SW480 (cell line): Measurements from ENCODE around the gene IARS1.

Source experiments
- DNase-seq: peaks from one replicate; pipeline ENCODE4 v3.0.0-alpha.2; 2016; ENCODE audit warnings: low spot score

The IARS1 gene

DNA sequence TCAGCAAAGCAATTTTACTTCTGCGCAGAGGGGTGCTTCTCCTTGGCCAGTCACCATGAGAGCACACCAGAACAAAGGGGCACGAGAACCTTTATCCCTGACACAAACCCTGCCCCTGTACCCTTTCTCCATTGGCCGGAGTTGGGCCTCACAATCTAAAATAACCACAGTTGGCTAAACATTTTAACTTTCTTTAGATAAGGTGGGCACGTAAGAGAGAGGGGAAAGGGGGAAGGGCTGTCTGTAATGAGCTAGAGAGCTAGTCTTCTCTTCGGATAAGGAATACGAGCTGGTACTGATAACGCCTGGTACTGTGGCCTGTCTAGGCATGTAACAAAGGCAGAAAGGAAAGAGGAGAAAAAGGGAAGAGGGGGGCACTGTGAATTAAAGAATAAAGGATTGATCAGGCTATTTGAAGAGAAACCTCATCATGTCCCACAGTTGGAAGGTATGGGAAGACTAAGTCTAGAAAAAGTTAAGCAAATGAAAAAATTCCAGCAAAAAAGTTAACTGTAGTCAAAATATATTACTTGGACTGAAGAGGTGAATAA is 1.8 kb upstream of the IARS1 start:
- no peak for DNase-seq

DNA sequence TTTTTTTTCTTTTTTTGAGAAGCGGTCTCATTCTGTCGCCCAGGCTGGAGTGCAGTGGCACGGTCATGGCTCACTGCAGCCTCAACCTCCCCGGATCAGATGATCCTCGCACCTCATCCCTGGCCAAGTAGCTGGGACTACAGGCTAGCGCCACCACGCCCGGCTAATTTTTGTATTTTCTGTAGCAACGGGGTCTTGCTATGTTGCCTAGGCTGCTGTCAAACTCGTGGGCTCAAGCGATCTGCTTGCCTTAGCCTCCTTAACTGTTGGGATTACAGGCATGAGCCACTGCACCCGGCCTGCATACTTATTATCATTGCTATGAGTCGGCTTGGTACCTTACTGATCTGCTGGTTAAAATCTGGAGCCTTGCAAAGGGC is 790 bp upstream of the IARS1 start:
- peak; percentile 55 for DNase-seq

DNA sequence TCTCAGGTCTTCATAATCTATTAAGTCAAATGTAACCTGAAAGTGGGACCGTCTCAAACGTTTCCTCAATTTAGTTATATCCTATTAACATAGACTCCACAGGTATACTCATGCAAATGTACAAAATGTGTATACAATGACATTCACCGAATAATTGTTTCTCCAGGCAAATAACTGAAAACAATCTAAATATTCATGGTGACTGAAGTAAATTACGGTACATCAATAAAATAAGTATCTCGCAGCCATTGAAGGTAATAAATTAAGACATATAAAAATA is 482 bp downstream of the IARS1 start:
- DNase-seq = no peak

DNA sequence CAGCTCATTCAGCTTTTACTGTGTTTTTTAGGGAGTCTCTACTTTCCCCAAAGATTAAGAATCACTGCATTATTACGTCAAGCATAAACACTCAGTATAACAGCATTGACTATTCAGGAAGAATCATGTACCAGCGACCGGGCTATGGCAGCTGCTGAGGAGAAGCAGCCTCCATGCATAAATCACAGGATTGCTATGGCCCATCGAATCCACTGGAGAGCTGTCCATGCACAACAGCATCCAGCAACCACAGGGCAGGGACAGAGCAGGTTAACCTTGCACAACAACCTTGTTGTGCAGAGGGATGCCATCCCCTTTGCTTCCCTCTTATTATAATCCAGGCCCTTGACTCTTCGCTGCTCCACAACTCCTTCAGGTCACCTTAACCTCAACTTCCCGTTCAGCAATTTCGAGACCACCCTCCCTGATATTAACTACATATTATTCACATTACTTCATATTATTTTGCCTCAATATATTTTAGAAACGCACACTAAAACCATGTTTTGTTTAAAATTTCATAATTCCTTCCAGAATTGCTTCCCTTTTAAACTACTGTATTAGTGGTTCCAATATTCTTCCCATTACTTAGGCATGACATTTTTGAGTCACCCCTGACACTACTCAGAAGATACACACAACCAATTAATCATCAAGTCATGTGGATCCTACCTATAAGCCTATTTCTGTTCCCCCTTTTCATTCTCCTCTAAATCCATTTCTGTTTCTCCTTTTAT is 991 bp downstream of the IARS1 start:
- peak; percentile 36 for DNase-seq

DNA sequence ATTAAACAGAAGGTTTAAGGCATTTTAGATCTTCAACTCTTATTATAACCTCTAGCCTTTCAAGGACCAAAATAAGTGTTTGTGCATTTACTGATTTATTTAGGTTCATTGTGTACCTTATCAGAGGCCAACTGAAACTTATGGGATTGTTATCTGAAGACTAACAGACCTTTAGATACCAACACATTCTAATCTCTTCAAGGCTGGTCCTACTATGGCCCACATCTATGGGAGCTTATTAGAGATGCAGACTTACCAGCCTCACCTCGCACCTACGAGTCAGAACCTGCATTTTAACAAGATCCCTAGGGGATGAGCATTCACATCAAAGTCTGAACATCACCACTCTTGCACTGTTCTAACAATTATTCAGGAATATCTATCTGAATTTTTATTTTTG is 1.9 kb downstream of the IARS1 start:
- DNase-seq = no peak

DNA sequence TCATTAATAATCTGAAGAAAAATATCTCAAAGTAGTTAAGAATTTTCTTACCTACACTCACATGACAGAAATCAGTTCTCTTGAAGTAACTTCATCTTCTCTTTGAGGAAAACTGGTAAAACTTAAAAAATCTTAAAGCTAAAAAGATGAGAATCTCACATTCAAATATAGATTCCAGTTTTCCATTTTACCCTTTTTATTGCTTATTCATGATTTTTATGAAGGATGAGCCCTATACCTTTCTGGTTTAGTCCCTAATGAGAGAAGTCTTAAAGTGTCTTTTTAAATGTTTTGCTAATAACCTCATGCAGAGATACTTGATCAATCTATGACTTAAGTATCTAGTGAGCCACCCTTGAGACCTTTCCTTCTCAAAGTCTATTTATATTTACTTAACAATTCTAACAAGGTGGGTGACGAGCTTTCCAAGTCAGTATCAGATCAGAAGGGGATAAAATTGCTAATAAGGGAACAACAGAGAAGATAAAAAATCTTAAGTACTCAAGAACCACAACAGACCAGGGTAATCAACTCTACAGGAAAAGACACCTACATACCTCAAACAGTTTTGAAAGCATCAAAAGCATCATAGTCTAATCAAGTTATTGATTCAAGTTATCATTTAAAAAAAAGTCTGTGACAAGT is 2.6 kb downstream of the IARS1 start:
- no peak for DNase-seq

DNA sequence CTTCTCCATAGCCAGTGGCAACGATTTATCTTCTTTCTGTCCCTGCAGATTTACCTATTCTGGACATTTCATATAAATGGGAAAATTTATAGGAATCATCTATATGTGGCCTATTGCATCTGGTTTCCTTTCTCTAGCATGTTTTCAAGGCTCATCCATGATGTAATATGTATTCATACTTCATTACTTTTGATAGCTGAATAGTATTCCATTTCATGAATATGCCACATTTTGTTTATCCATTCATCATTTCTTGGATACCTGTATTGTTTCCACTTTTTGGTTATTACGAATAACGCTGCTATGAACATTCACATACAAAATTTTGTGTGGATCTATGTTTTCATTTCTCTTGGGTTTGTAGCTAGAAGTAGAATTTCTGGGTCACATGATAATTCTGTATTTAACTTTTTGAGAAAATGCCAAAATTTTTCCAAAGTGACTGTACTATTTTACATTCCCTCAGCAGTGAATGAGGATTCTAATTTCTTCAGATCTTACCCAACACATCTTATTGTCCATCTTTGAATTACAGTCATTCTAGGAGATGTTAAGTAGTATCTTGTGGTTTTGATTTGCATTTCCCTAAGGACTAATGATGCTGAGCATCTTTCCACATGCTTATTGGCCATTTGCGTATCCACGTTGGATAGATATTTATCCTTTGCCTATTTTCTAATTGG is 3.6 kb downstream of the IARS1 start:
- no peak for DNase-seq

DNA sequence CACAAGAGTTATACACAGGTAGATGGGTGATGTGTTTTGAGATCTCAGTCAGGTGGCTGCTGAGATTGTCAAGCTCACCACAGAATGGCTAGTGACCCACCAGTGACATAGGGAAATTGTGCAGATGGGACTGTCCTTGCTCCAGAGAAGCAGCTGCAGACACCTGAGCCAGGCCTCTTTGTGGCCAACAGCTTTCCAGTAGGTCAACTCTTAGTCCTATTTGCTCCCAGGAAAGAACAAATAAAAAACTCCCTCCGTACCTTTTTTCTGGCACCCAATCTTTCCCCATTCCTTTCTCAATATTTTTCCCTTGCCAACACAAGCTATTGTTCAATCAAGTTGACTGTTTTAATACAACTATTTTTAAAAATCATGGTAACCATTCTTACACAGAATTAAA is 14.2 kb downstream of the IARS1 start:
- DNase-seq = no peak

DNA sequence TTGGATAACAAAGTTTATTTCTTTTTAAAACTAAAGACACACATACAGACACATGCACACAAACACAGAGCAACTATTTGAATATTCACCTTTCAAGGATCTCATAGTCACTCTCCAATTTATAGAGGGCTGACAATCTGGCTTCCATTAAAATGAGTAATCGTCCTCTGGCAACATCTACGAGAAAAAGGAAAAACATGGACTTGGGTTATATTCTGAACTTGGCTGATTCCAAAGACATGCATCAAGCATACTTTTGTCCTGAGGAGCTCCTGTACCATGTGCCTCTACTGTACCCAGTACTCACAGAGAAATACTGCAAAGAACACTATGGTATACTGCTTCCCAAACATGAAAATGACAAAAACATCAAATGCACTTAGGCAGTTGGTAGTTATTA is 15.4 kb downstream of the IARS1 start:
- no peak for DNase-seq

DNA sequence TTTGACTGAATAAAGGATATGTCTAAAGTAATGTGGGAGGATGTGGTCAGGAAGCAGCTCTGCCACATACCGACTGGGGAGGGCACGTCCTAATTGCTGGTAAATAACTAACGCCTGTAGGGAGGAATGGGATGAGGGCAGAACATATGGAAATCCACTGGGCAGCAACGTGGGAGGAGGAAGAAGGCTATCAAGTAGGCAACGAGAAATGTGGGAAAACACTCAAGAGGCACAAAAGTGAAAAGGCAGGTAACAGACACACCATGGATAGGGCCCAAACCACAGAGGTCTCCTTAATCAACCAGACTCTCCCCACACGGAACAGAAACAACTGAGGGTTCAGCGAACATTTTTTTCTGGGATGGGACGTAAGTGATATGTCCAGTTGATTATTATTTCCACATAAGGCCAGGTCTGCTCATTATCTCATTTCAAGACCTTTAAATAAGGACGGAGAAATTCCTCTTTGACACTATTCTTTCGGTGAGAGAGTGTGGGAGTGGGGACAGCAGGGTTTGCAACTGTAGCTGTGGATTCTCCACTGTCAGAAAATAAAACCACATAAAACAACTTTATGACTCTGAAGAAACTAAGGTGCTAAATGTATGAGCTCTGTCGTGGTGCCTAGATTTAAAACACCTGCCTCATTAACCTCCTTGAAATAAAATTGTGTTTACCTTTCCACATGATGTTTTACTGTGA is 17.0 kb downstream of the IARS1 start:
- peak; percentile 68 for DNase-seq

DNA sequence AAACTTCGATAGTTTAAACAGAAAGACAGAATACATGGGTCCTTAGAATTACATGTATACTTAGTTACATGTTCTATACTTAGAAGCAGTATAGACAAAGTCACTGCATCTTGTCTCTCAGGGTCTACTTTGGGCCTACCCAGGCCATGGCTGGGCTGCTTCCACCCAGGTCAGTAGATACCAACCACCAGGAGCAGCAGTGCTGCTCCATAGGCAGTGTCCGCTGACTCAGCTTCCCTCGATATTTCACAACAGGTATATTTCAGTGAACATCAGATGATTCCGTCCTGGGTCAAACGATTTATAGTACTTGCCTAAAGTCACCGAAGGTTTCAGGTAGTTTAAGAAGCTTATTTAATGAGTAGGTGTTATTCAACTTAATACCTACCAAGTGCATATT is 18.0 kb downstream of the IARS1 start:
- no peak for DNase-seq

DNA sequence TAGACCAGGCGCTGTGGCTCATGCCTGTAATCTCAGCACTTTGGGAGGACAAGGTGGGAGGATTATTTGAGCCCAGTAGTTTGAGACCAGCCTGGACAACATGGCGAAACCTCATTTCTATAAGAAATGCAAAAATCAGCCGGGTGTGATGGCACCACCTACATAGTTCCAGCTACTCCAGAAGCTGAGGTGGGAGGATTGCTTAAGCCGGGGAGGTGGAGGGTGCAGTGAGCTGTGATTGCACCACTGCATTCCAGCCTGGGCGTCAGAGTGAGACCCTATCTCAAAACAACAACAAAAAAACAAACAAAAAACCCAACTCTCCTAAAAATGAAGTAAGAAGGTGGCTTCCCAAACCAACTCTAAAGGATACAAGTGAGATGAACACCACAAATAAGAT is 23.0 kb downstream of the IARS1 start:
- DNase-seq = no peak

DNA sequence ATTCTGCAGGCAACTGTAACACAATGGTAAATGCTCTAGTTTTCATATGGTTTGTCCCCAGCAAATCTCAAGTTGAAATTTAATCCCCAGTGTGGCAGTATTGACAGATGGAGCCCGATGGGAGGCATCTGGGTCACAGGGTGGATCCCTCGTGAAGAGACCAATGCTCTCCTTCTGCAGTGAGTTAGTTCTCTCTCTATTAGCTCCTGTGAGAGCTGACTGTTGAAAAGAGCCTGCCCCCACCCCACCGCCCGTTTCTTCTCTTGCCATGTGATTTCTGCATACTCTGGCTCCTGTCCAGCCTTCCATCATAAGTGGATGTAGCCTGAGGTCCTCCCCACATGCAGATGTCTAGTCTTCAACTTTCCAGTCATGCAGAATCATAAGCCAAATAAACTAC is 27.0 kb downstream of the IARS1 start:
- DNase-seq = no peak

DNA sequence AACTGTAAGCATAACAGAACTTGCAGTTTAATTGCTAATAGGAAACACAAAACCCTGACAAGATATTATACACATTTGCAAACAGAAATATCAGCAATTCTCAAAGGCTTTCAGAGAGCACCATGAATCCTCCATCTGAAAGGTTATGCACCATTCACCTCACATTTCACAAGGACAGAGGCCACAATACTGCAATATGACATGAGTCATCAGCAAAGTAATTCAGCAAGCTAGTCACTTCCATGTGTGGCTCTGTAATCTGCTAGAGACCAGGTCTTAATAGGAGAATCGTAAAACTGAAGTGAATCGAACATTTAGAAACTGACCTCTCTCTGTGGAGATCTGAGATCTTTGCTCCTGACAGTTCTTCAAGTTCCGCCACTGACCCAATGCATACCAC is 28.3 kb downstream of the IARS1 start:
- DNase-seq = peak; percentile 40

DNA sequence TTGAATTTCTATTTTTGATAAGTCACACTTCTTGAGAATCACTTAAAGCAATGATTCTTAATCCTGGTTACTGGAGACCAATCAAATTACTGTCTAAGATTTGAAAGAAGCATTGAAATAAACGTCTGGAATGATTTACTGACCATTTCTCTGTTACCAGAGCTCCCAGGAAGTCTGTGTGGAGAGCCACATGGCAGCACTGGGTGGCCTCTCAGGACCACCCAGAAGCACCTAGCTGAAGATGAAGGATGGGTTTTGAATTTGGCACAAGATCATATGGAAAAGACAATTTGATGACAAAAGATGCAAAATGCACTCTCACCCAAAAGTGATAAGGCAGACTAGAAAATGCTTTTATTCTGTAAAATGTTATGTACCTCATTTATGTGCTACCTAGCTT is 30.4 kb downstream of the IARS1 start:
- no peak for DNase-seq

DNA sequence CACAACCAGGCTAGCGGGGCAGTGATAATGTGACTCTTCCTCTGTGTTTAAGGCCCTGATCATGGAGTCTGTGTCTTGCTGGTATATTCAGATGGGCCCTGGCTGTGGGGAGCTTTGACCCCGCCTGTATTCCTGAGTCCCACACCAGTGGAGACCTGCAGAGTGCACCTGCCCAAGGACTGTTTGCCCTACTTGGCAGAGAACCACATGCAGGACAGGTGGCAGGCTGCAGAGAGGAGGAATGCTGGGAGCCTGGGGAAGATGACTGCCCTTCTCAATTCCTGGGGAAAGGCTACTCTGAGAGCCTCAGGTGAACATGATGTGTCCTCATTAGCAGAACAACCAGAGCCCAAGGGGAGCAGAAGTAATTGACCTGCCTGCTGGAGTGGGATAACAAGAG is 36.2 kb downstream of the IARS1 start:
- DNase-seq = no peak

DNA sequence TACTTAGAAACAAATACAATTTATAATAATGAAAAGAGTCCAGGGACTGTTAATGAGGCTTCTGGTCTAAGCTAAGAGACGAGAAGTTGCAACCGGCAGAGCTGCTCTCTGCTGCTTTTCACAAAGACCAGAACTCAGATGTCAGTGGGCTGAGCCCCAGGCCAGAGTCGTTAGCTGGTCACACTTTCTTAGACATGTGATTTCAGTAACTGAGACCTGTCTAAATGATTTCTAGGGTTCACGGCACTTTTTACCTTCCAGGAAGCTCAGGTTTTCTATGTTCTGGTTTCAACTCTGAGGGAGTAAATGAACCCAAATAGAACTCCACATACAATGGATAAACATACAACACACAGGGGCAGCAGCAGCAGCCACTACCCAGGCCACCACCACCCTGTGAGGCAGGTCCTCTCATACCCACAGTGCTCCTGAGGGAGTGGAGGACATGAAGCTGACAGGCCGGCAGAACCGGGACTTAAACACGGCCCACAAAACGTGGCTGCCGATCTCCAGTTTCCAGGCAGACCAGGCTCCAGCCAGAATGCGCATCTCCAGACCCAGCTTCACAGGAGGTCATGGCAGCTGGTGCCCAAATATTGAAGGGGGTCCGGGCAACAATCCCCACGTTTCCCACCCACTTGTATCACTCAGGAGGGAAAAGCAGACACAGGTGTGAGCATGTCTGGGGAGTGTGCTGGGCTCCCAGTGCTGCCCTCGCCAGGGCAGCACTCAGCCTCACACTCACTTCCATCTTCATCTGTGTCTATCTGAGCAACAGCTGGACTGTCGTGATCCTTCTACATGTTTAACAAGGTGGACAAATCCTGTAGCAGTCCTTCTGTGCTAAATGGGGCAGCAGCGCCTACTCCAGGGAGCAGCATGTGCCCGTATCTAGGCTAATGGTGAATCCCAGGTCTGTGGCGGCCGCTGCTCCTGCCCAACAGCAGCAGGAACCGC is 38.8 kb downstream of the IARS1 start:
- no peak for DNase-seq

DNA sequence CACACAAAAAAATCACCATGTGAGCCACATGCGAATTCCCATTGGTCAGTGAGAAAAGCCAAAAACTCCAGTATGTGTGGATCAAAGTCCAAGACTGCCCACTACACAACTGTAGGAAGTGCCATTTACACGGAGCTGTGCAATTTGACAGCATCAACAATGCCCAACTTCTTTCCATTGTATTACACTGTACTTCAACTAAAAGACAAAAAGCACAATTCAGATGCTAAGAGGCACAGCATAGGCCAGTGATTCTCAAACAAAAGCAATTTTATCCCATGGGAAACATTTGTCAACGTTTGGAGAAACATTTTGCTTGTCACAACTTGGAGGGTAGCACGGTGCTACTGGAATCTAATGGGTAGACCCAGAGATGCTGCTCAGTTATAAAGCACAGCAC is 39.8 kb downstream of the IARS1 start:
- no peak for DNase-seq

DNA sequence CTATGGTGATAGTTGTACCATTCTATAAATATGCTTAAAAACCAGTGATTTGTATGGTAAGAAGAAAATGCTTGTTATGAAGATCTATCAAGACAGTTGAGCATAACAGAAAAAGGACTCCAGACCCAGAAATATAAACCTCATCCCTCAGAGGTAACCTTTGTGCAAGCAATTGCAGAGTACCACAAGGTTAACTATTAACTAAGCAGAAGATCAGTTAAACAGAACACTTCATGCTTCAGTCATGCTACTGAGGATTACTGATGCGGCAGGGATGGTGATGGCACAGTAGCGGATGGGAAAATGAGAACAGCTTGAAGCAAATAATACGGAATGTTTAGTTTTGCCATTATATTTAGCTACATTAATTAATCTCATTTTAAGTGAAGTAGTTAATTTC is 45.5 kb downstream of the IARS1 start:
- DNase-seq = peak; percentile 18

DNA sequence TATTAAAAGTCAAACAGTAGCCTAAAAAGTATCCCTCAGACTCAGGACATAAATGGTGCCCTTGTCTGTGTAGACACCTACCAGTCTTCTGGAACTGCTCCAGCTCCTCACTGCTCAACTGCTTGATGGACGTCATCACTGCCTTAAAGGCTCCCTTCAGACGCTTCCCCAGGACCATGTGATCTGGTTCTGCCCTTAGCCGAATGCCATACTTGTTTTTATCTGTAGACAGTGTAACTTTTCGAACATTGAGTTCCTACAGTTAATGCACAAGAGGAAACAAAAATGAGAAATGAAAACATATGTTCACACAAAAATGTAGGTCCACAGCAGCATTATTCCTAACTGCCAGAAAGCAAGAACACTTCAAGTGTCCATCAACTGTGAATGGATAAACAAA is 46.2 kb downstream of the IARS1 start:
- no peak for DNase-seq

DNA sequence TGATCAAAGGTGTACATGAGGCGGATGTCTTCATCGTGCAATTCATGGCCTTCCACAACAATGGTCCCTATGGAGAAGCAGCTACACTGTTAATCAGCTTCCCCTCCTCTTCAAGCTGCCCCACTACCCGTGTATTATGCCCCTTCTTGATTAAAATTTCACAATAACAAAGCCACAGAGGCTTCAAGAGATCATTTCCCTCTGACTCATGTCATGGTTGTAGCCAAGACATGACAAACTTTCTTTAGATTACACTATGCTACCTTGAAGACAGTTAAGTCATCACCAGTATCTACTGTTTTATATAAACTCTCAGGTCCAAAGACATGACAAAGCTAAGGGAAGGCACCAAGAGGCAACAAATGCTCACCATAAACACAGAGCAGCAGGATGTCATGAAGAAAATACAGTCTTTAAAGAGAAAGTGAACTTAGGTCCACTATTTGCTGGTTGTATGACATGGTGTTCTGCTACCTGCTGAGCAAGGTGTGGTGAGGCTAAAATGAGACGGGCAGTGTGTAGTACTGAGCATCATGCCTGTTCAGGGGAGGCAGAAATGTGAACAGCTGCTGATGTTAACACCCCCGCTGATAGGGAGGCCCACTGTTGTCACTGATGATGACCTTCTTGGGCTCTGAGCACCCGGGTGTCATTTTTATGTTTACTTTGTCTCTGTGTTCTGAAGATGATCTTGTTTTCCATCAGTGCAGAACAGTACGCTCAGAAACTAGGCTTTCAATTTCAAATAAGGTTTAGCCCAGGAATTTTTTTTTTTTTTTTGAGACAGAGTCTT is 48.3 kb downstream of the IARS1 start:
- DNase-seq = no peak
